ENCODE results near the gene EXOC4.

The EXOC4 gene

GRCh38 chr7:133288970-133289369 lies 36.1 kb downstream of the EXOC4 start:
- peaks cover 75% of the 10 kb centered on the region for H3K36me3 ChIP-seq (ENCODE audit: insufficient read depth, low read length)
- no peaks in the 10 kb centered on the region for H3K4me1 ChIP-seq (ENCODE audit: insufficient read depth, low read length, severe bottlenecking)
- no peaks in the 10 kb centered on the region for H3K9me3 ChIP-seq (ENCODE audit: low read length)
- H3K4me2 ChIP-seq (ENCODE audit: low read length) = no peak overlapping the region
- TF ChIP-seq, protein P1, sequence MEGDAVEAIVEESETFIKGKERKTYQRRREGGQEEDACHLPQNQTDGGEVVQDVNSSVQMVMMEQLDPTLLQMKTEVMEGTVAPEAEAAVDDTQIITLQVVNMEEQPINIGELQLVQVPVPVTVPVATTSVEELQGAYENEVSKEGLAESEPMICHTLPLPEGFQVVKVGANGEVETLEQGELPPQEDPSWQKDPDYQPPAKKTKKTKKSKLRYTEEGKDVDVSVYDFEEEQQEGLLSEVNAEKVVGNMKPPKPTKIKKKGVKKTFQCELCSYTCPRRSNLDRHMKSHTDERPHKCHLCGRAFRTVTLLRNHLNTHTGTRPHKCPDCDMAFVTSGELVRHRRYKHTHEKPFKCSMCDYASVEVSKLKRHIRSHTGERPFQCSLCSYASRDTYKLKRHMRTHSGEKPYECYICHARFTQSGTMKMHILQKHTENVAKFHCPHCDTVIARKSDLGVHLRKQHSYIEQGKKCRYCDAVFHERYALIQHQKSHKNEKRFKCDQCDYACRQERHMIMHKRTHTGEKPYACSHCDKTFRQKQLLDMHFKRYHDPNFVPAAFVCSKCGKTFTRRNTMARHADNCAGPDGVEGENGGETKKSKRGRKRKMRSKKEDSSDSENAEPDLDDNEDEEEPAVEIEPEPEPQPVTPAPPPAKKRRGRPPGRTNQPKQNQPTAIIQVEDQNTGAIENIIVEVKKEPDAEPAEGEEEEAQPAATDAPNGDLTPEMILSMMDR (IDR thresholded peaks at IDR 0.05; ENCODE audit: low read length) = no peak
- TF ChIP-seq EZH2 (IDR thresholded peaks at IDR 0.05; ENCODE audit: borderline replicate concordance, low read length) = no peak
- no peak overlapping the region for H3K27ac ChIP-seq (ENCODE audit: low read depth, low read length, poor library complexity, severe bottlenecking)
- H3K4me3 ChIP-seq (ENCODE audit: low read depth, low read length, poor library complexity, severe bottlenecking) = no peak overlapping the region
- no peaks in the 10 kb centered on the region for H3K9me2 ChIP-seq (ENCODE audit: low read depth, low read length)
- no peaks in the 10 kb centered on the region for H3F3A ChIP-seq (ENCODE audit: insufficient read depth, low read length)
- H3K27me3 ChIP-seq (ENCODE audit: insufficient read depth, low read length) = no peaks in the 10 kb centered on the region
- H3K9ac ChIP-seq (ENCODE audit: low read length) = no peak overlapping the region
- no peak overlapping the region for H2AFZ ChIP-seq (ENCODE audit: low read length)
- H4K20me1 ChIP-seq (ENCODE audit: insufficient read depth, low read length) = no peaks in the 10 kb centered on the region
- H3K79me2 ChIP-seq (ENCODE audit: insufficient read depth, low read length) = no peaks in the 10 kb centered on the region

DNA sequence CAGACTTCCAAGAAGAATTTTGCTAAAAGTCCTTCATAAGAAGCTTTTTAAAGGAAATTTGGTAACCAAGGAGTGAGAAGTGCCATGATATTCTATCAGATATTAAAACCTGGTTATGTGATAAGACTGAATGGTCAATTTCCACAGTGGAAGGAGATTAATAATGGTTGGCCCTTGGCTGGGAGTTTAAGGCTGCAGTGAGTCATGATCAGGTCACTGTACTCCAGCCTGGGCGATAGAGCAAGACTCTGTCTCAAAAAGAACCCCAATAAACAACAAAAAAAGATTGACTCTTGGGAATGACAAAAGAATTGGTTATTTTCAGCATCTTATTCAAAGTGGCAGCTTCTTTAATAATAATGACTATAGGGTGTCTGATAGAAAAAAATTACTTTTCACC lies 37.2 kb downstream of the EXOC4 start:
- no peaks in the 10 kb centered on the region for H3K9me3 ChIP-seq (ENCODE audit: low read length)
- TF ChIP-seq, protein P1 (IDR thresholded peaks at IDR 0.05; ENCODE audit: low read length) = no peak
- no peak for TF ChIP-seq EZH2 (IDR thresholded peaks at IDR 0.05; ENCODE audit: borderline replicate concordance, low read length)
- H3K4me2 ChIP-seq (ENCODE audit: low read length) = no peak overlapping the region
- no peak overlapping the region for H3K27ac ChIP-seq (ENCODE audit: low read depth, low read length, poor library complexity, severe bottlenecking)
- H3K4me3 ChIP-seq (ENCODE audit: low read depth, low read length, poor library complexity, severe bottlenecking) = no peak overlapping the region
- H3K4me1 ChIP-seq (ENCODE audit: insufficient read depth, low read length, severe bottlenecking) = no peaks in the 10 kb centered on the region
- no peaks in the 10 kb centered on the region for H3K9me2 ChIP-seq (ENCODE audit: low read depth, low read length)
- no peak overlapping the region for H3K9ac ChIP-seq (ENCODE audit: low read length)
- peaks cover 76% of the 10 kb centered on the region for H3K36me3 ChIP-seq (ENCODE audit: insufficient read depth, low read length)
- H4K20me1 ChIP-seq (ENCODE audit: insufficient read depth, low read length) = no peaks in the 10 kb centered on the region
- H3F3A ChIP-seq (ENCODE audit: insufficient read depth, low read length) = no peaks in the 10 kb centered on the region
- H3K79me2 ChIP-seq (ENCODE audit: insufficient read depth, low read length) = no peaks in the 10 kb centered on the region
- no peaks in the 10 kb centered on the region for H3K27me3 ChIP-seq (ENCODE audit: insufficient read depth, low read length)
- H2AFZ ChIP-seq (ENCODE audit: low read length) = no peak overlapping the region

DNA sequence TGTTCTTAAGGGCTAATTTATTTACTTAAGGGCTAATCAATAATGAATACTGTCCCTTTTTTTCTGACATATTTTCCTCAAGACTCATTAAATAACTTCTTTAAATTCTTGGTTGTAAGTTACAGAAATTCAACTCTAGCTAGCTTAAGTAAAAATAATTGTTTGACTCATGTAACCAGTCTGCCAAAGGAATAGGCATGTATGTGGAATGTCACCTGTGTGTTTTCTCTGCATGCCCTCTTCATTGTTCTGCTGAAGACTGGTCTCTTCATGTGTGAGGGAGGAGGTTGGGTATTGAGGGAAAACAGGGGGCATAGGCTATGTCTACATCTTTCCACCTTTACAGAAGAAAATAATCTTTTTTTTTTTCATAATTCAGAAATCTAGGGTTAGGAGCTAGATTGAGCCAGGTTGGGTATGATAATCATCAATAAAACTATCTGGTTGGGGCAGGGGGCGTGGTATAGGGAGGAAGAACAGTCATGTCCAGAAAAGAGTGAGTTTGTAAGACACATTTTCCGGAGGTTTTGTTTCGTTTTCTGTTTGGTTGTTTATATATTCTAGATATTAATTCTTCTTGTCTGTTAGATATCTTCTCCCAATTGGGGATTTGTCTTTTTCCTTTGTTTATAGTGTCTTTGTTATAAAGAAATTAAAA lies 37.9 kb downstream of the EXOC4 start:
- no peak overlapping the region for H3K4me3 ChIP-seq (ENCODE audit: low read depth, low read length, poor library complexity, severe bottlenecking)
- no peak overlapping the region for H3K9ac ChIP-seq (ENCODE audit: low read length)
- H3K27ac ChIP-seq (ENCODE audit: low read depth, low read length, poor library complexity, severe bottlenecking) = no peak overlapping the region
- H3K4me1 ChIP-seq (ENCODE audit: insufficient read depth, low read length, severe bottlenecking) = no peaks in the 10 kb centered on the region
- no peaks in the 10 kb centered on the region for H3K9me3 ChIP-seq (ENCODE audit: low read length)
- TF ChIP-seq EZH2 (IDR thresholded peaks at IDR 0.05; ENCODE audit: borderline replicate concordance, low read length) = no peak
- TF ChIP-seq, protein P1 (IDR thresholded peaks at IDR 0.05; ENCODE audit: low read length) = no peak
- no peaks in the 10 kb centered on the region for H3K9me2 ChIP-seq (ENCODE audit: low read depth, low read length)
- no peaks in the 10 kb centered on the region for H3F3A ChIP-seq (ENCODE audit: insufficient read depth, low read length)
- H3K27me3 ChIP-seq (ENCODE audit: insufficient read depth, low read length) = no peaks in the 10 kb centered on the region
- peaks cover 77% of the 10 kb centered on the region for H3K36me3 ChIP-seq (ENCODE audit: insufficient read depth, low read length)
- no peaks in the 10 kb centered on the region for H4K20me1 ChIP-seq (ENCODE audit: insufficient read depth, low read length)
- H3K79me2 ChIP-seq (ENCODE audit: insufficient read depth, low read length) = no peaks in the 10 kb centered on the region
- H2AFZ ChIP-seq (ENCODE audit: low read length) = no peak overlapping the region
- no peak overlapping the region for H3K4me2 ChIP-seq (ENCODE audit: low read length)

Data from OCI-LY1 (cell line).